Measurements from ENCODE around the gene DNAAF5.
A peak's percentile ranks its signal among the peaks of the same experiment; 100 is the strongest.

Gene DNAAF5

GRCh38 chr7:729140-730000 is 2.9 kb downstream of the DNAAF5 start:
- H3K4me3 ChIP-seq (ENCODE audit: low read length): no peak overlapping the region
- no peak for TF ChIP-seq CTCF (IDR thresholded peaks at IDR 0.05; ENCODE audit: insufficient read depth, low read depth, low read length, missing control alignments)
- no peak for DNase-seq (ENCODE audit: low read depth)

GRCh38 chr7:730501-731439 is 4.3 kb downstream of the DNAAF5 start:
- no peak for DNase-seq (ENCODE audit: low read depth)
- H3K4me3 ChIP-seq (ENCODE audit: low read length): no peak overlapping the region
- TF ChIP-seq CTCF (IDR thresholded peaks at IDR 0.05; ENCODE audit: insufficient read depth, low read depth, low read length, missing control alignments): no peak

- H3K4me3 ChIP-seq (ENCODE audit: low read length): no peak overlapping the region
- no peak for TF ChIP-seq CTCF (IDR thresholded peaks at IDR 0.05; ENCODE audit: insufficient read depth, low read depth, low read length, missing control alignments)
- DNase-seq (ENCODE audit: low read depth): no peak
These were observed 5.1 kb downstream of the DNAAF5 start for GRCh38 chr7:731440-732085.

GRCh38 chr7:732094-732541 is 5.6 kb downstream of the DNAAF5 start:
- DNase-seq (ENCODE audit: low read depth): peak; percentile 55
- H3K4me3 ChIP-seq (ENCODE audit: low read length): no peak overlapping the region
- peak; percentile 25 for TF ChIP-seq CTCF (IDR thresholded peaks at IDR 0.05; ENCODE audit: insufficient read depth, low read depth, low read length, missing control alignments)

- no peak for TF ChIP-seq CTCF (IDR thresholded peaks at IDR 0.05; ENCODE audit: insufficient read depth, low read depth, low read length, missing control alignments)
- H3K4me3 ChIP-seq (ENCODE audit: low read length): no peak overlapping the region
- no peak for DNase-seq (ENCODE audit: low read depth)
These were observed 6.1 kb downstream of the DNAAF5 start for GRCh38 chr7:732556-732955.

GRCh38 chr7:734214-734613 is 7.7 kb downstream of the DNAAF5 start:
- no peak overlapping the region for H3K4me3 ChIP-seq (ENCODE audit: low read length)
- DNase-seq (ENCODE audit: low read depth): no peak
- no peak for TF ChIP-seq CTCF (IDR thresholded peaks at IDR 0.05; ENCODE audit: insufficient read depth, low read depth, low read length, missing control alignments)

All from epithelial cell of esophagus (primary cell).